Globus pallidus (tissue), 1 donor: Measurements from ENCODE around the gene ZNF501.

Experiments used
- DNase-seq: peaks from one replicate; pipeline ENCODE4 v3.0.0-alpha.2; 2015; ENCODE audit warnings: low spot score

The ZNF501 gene

DNA sequence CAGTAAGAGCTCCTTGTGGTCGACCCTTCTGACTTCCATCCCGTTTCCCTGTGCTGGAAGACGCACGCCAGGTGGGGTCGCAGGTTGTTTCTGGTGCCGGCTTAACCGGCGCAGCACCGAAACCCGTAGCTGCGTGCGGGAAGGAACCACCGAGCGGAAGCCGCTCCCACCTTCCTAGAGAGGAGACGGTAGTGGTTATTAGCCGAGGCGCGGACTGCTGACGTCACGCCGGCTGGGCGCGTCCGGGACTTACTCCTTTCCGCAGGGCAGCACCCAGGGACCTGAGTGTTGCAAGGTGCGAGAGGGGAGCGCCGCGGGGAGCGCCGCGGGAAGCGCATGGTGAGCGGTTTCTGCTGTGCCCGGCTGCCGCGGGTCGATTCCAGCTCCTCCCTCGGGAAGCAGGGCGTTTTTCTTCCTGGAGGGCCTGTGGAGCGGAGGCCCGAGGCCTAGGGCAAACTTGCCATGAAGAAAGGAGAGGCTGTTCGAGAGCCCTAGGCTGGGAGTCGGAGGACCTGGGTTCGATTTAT is at the start of gene ZNF501:
Gene ZNF501, plus strand, starts transcription at position 252 of the 527 bp plus-strand sequence. CDS start 4,787 bp downstream, outside the sequence.
- DNase-seq = peak; percentile 81

DNA sequence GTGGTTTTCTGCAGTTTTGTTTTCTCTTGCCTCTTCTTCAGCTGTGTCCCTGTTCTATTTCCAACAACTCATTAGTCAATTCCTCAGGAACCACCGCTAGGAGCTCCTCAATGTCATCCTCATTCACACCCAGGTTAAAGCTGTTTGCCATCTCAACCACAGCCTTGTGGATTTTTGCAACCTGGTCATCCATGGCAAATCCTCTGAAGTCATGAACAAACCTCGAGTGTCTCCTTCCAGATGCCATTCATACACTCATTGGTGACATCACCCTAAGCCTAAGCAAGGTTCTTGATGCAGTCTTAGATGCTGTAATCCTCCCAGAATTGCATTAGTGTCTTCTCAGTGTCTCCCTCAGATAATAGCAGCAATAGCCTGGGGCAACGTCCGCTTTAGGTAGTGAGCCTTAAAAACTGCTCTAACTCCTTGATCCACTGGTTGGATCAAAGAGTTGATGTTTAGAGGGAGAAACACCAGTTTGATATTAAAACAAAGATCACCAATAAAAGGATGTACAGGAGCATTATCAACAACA is 48.4 kb upstream of the ZNF501 start:
- no peak for DNase-seq

DNA sequence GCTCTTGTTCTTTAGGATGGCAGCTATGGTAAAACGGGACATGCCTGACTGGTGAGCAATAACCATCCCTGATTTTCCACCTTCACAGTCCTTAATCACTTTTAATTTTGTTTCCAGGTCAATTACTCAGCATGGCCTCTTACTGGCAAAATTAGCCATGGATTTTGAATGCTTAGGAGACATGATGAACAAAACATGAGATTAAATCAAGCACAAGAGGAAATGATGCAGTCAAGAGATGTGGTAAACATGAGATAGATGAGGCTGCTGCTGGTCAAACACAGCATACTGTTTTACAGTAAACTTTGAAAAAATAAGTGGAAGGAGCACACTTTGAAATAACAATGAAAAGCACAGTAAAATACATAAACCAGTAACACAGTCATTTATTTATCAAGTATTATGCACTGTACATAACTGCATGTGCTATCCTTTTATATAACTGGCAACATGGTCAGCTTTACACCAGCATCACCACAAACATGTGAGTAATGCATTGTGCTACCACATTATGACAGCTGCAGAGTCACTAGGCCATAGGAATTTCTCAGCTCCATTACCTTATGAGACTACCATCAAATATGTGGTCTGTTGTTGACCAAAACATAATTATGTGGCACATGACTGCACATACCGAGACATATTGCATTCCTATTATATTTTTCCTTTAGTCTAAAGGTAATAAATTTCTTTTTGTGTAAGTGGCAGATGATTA is 47.1 kb upstream of the ZNF501 start:
- no peak for DNase-seq

DNA sequence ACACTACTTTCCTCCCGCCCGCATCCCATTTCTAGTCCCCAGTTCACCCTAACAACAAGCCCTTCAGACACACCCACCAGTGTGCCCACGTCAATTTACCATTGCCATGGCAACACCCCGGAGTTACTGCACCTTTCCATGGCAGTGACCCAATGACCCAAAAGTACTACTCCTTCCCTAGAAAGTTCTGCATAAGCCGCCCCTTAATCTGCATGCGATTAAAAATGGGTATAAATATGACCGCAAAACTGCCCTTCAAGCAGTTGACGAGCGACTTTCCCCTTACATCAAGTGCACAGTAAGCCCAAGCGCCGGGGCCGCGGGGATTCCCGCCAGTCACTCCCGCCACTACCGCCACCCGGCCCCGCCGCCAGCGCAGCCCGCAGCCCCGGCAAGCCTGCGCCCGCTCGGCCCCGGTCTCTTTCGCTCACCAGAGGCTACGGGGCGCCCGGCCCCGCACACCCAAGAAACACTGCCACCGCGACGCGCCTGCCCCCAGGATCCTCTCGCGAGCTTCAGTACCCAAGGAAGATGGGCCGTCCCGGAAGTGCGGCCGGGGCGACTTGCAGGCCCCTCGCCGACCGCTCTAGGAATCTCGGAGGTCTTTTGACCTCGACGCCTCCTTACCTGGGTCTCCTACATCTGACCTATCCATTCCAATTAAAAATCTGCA is 44.2 kb upstream of the ZNF501 start:
- peak; percentile 65 for DNase-seq

DNA sequence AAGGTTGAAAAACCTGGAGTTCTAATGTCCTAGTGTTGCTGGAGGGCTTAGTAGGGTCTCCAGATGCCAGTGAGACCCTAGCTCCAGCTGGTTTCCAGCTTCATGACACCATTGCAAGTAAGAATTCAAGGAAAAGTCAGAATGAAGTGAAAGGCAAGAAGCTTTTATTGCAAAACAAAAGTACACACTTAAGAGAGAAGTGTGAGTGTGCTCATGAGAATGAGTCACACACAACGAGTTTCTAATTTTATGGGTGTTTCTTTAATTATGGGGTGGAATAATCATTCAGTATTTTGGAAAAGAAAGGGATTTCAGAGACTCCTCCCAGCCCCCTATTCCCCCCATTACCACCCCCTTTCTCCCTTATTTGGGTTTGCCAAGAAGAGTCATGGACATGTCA is 41.5 kb upstream of the ZNF501 start:
- DNase-seq = no peak

DNA sequence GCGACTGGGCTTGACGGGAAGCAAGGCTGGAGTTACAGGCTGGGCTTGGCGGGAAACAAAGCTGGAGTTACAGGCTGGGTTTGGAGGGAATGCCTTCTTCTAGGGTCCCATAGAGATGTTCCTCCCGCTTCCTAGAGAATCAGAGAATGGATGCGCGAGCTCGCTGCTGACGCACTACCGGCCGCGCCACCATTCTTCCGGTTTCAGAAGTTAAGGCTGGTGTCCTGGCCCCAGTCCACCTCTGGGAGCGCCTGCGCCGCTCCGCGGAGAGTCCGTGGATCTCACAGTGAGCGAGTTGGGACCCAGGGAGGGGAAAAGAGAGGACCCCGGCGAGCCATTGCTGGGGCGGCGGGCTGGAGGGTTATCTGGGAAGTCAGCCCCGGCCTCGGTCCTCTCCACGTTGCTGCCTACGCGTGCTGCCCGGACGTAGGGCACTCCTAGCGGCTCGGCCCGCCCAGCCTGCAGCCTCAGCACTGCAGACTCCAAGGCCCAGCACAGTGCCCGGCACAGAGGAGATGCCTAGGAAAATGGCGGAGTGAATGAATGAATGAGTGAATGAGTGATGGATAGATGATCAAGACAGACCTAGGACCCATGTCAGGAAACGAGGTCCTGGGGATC is 16.9 kb upstream of the ZNF501 start, which contains the start of gene ZNF502:
Gene ZNF502, plus strand, starts transcription at position 206 of the 621 bp plus-strand sequence. CDS start 7,602 bp downstream, outside the sequence.
- DNase-seq = peak; percentile 81

DNA sequence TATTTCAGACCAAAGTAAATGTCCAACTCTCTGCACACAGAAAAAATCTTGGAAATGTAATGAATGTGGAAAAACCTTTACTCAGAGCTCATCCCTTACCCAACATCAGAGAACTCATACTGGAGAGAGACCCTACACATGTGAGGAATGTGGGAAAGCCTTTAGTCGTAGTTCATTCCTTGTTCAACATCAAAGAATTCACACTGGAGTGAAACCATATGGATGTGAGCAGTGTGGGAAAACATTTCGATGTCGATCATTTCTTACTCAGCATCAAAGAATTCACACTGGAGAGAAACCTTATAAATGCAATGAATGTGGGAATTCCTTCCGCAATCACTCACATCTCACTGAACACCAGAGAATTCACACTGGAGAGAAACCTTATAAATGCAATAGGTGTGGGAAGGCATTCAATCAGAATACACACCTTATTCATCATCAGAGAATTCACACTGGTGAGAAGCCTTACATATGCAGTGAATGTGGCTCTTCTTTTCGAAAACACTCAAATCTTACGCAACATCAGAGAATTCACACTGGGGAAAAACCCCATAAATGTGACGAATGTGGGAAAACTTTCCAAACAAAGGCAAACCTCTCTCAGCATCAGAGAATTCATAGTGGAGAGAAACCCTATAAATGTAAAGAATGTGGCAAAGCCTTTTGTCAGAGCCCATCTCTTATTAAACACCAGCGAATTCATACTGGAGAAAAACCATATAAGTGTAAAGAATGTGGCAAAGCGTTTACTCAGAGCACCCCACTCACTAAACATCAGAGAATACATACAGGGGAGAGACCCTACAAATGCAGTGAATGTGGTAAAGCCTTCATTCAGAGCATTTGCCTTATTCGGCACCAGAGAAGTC is 8.0 kb upstream of the ZNF501 start:
- DNase-seq = no peak

DNA sequence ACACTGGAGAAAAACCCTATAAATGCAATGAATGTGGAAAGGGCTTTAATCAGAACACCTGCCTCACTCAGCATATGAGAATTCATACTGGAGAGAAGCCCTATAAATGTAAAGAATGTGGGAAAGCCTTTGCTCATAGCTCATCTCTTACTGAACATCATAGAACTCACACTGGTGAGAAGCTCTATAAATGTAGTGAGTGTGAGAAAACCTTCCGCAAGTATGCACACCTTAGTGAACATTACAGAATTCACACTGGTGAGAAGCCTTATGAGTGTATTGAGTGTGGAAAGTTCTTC is 7.4 kb upstream of the ZNF501 start:
- no peak for DNase-seq

DNA sequence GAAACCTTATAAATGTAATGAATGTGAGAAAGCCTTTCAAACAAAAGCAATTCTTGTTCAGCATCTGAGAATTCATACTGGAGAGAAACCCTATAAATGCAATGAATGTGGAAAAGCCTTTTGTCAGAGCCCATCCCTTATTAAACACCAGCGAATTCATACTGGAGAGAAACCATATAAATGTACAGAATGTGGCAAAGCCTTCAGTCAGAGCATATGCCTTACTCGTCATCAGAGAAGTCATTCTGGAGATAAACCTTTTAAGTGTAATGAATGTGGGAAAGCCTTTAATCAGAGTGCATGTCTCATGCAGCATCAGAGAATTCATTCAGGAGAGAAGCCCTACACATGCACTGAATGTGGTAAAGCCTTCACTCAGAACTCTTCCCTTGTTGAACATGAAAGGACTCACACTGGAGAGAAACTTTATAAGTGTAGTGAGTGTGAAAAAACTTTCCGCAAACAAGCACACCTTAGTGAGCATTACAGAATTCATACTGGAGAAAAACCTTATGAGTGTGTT is 5.3 kb downstream of the ZNF501 start:
- no peak for DNase-seq

DNA sequence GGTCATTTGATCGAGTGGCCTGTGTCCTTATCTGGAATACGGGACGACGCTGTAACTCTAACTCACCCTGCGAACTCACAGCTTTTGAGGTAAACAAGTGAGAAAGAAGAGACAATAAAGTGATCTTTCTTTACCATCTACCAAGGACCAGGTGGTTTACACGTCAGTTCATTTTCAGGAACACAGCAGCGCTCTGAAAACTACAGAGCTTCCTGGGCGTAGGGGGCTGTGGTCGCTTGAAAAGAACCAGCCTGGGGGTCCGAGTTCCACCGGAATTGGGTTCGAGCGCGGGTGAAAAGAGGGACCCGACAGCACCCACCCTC is 31.6 kb downstream of the ZNF501 start:
- no peak for DNase-seq

DNA sequence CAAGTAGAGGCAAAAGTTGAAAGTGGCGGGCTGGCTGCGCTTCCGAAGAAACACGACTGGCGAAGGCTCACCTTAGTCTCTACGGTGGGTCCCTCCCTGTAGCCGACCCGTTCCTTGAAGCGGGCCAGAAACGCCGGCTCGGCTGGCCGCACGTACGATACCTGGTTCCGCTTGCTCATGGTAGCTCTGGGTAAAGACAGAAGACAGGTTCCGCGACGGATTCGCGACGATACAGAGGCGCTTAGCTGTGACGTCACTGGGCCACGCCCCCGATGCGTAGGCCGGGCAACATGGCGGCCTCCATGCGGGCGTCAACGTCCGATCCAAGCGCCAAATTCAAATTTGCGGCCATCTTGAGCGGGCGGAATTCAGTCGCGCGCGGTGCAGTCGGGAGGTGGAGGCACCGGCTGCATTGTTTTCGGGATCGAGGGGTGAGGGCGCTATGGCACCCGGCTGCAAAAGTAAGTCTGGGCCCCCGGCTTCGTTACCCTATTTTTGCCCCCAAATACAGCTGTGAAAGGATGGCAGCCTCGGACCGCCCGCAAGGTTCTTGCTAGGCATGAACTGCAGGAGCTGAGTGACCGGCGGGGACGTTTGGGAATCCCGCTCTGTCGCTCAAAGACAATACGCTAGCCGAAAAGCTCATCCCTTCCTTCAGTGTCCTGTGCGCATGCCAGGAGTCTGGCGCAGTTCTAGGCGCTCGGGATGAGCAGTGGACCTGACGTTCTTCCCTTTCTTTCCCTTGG is 32.2 kb downstream of the ZNF501 start, which contains the start of the genes KIAA1143 and KIF15:
Gene KIAA1143, minus strand, starts transcription at position 196 of the 746 bp plus-strand sequence. Its CDS starts 17 bp downstream, at position 179.
Gene KIF15, plus strand, starts transcription at position 371 of the 746 bp plus-strand sequence. Its CDS starts 72 bp downstream, at position 443.
- DNase-seq = peak; percentile 93

DNA sequence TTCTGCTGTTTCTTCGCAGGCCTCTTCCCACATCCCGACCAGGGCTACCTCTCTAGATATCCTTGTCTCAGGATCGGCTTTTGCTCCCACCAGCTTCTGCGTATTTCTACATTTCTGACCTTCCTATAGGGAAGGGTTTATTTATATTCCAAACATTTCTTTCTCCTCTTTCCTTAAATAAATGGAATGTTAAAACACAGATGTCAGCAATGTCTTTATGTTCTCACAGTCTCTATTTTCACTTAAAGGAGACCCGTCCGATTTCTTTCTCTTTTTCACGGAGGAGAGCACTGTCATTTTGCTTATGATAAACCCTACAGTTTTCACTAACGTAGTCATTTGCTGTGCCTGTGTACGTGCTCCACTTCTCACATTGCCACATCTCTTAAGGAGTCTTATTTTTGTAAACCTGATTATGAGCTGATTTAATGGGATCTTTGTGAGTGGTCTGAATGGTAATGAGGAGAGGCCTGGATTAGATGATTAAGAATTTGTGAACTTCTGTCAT is 32.8 kb downstream of the ZNF501 start:
- no peak for DNase-seq

DNA sequence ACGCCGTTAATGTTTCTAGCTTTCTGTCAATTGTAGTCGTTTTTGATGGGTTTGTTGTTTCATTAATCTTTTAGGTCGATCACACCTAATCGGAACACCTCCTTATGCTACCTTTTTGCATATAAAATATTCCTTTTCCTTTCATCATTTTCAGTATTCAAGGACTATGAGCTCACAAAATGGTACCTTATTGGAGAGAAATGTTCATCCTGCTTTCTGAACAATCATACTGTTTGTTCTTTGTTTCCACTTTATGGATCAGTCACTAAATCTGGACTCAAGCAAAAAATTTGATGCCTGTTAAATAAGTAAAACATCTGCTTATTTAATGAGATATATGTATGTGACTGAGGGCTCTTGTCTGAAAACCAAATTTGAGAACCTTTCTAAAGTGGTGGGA is 33.3 kb downstream of the ZNF501 start:
- DNase-seq = no peak

DNA sequence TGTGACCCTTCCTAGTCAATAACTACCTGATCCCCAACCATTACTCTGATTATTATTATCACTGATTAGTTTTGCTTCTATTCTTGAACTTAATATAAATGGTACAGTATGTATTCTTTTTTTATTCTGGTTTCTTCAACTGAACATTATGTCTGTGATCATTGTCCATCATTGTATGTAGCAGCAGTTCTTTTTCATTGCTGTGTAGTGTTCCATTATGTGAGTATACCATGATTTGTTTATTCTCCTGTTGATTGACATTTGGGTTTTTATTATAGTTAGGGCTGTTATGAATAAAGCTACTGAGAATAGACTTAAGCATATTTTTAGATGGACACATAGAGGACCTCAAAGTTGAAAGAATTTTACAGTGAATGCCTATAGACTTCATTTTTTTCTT is 34.8 kb downstream of the ZNF501 start:
- DNase-seq = no peak

DNA sequence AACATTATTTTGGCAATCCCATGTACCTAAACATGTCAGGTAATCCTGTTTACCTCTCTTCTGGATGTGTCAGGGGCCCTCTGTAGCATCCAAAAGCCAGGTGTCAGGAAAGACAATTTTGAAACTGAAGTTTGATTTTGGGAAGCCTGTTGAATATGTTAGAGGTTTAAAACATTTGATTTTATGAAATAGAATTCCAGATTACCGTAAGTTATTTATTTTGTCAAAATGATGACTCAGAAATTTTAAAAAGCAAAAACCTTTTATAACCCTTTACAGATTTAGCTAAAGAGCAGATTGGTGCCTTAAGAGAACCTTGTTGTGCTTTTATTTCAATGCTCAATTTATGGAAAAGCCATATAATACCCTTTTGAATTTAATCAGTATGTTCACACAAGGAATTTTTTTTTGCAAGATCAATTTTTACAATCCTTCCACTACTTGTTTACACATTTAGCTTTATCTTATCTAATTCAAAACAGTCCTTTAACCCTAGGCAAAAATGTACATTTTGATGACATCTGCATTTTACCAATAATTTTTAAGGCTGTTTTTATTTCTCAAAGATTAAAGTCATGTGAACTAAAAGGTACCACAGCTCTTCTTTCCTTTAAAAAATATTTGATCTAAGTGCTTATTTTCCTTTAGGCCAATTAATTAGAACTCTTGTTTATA is 42.1 kb downstream of the ZNF501 start:
- no peak for DNase-seq

DNA sequence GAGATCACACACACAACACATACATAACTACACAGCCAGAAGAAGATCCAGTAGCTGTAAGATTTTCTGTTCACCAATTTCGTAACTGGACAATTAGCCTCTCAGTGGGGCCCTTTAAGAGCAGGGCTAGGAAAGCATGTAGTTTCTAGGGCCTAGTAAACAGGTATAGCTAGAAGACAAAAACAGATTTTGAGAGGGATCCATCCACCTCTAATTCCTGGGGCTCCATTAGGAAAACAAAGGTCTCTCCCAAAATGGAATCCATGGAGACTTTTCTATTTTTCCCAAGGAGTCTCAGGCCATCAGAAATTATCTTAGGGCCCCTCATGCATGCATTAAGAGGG is 42.6 kb downstream of the ZNF501 start:
- no peak for DNase-seq

DNA sequence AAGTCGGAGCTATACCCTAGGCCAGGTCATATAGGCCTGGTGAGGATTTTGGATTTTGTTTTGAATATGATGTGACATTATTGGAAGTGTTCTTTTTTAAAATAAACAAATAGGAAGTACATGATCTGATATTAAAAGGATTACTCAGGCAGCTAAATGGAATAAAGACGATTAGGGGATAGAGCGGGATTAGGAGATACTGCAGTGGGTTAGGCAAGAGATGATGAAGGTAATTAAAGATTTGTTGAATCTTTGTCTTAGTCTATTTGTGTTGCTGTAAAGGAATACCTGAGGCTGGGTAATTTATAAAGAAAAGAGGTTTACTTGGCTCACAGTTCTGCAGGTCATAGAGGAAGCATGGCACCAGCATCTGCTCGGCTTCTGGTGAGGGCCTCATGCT is 53.5 kb downstream of the ZNF501 start:
- DNase-seq = no peak
